Mucosa of stomach (tissue), 1 donor: ENCODE data around the gene LRRC37A.
"Not testable (repeated sequence)": the region's sequence is repeated elsewhere in the genome, so short reads cannot be mapped to it uniquely, and the experiment has no call there.

Source experiments
- H3K27me3 ChIP-seq: one replicate; pipeline ENCODE4 v1.7.0; 2013; ENCODE audit warnings: mild to moderate bottlenecking, low read length; ENCODE audit not compliant: control insufficient read depth, insufficient read depth
- H3K36me3 ChIP-seq: one replicate; pipeline ENCODE4 v1.7.0; 2013; ENCODE audit warnings: low read length; ENCODE audit not compliant: control insufficient read depth, insufficient read depth
- H3K4me1 ChIP-seq: one replicate; pipeline ENCODE4 v1.7.0; 2013; ENCODE audit warnings: mild to moderate bottlenecking, low read length; ENCODE audit not compliant: control insufficient read depth, insufficient read depth
- H3K4me3 ChIP-seq: one replicate; pipeline ENCODE4 v1.7.0; 2013; ENCODE audit warnings: low read length
- H3K9ac ChIP-seq: one replicate; pipeline ENCODE4 v1.7.0; 2013; ENCODE audit warnings: mild to moderate bottlenecking, low read length, moderate library complexity
- H3K9me3 ChIP-seq: one replicate; pipeline ENCODE4 v1.7.0; 2013; ENCODE audit warnings: mild to moderate bottlenecking, low read length, moderate library complexity; ENCODE audit not compliant: control insufficient read depth
- donor health status: Pancreatic carcinoma.

Gene LRRC37A

DNA sequence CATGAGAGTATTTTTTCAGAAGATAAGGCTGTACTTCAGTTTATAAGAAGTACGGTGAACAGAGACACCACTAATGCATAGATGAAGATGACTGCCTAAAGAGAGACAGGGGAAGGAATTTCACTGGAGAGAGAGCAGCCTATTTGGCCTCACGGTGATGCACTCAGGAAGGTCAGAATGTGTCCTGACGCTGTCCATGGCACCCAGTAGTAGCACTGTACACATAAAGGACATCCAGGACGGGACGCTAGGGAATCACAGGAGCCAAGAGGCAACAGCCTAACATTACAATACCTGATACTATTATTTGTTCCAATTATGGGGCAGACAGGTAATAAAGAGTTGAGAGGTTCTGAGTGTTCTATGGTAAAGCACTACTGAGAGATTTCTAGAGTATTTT, 24.9 kb upstream of the LRRC37A start:
- Histone ChIP-seq H3K4me1 (peaks cover 22% of the 10 kb centered on the region), H3K36me3 (no peaks in the 10 kb centered on the region), H3K9me3 (no peaks in the 10 kb centered on the region), H3K9ac (no peak overlapping the region), H3K27me3 (peaks cover 3% of the 10 kb centered on the region), H3K4me3 (no peak overlapping the region)

DNA sequence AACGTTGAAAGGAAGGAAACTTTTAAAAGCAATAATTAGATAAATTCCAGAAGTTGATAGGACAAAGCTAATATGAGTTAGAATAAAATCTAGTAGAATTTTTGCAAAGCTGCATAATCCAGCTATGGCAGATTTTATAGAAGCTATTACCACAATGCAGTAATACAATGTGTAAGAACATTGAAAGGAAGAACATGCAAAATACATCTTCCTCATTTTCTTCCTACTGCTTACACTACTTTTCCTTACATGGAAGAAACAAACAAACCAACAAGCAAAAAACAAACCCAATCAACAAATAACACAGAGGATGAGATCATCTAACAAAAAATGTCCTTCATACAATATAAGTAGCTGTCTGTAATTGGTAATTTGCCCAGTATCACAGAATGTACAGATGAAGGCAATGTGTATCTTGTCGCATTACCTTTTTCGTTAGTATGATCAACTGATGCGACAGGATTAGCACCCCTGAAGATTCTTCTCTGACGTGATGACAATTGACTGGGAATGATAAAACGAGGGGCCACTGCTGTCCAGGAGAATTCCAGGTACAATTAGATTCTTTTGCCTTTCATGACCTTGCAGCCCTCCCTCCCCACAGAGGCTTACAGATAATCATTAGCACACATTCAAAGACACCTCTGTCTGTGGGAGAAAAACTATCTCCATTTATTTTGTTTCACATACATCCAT, 21.2 kb upstream of the LRRC37A start:
- no peaks in the 10 kb centered on the region for H3K27me3 ChIP-seq
- H3K9me3 ChIP-seq = no peaks in the 10 kb centered on the region
- H3K4me3 ChIP-seq = no peak overlapping the region
- H3K9ac ChIP-seq = no peak overlapping the region
- H3K4me1 ChIP-seq = peaks cover 11% of the 10 kb centered on the region
- no peaks in the 10 kb centered on the region for H3K36me3 ChIP-seq

DNA sequence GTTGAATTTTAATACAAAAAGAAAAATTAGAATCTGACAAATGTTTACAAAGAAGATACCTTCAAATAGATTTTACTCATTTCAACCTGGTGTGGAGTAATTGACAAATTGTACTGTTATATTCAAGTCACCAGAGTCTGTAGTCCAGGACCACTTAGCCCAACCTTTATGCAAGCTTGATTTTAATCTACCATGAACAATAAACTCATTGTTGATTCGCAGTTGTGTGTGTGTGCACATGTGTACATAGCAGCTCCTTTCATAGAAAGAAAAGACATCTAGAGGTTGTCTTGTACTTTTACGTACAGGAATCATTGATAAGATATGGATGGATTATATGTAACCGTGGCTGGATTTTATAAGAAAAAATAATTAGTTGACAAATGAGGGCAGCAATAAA, 20.7 kb upstream of the LRRC37A start:
- Histone ChIP-seq H3K9ac (no peak overlapping the region), H3K4me1 (peaks cover 11% of the 10 kb centered on the region), H3K27me3 (no peaks in the 10 kb centered on the region), H3K9me3 (no peaks in the 10 kb centered on the region), H3K4me3 (no peak overlapping the region), H3K36me3 (no peaks in the 10 kb centered on the region)

DNA sequence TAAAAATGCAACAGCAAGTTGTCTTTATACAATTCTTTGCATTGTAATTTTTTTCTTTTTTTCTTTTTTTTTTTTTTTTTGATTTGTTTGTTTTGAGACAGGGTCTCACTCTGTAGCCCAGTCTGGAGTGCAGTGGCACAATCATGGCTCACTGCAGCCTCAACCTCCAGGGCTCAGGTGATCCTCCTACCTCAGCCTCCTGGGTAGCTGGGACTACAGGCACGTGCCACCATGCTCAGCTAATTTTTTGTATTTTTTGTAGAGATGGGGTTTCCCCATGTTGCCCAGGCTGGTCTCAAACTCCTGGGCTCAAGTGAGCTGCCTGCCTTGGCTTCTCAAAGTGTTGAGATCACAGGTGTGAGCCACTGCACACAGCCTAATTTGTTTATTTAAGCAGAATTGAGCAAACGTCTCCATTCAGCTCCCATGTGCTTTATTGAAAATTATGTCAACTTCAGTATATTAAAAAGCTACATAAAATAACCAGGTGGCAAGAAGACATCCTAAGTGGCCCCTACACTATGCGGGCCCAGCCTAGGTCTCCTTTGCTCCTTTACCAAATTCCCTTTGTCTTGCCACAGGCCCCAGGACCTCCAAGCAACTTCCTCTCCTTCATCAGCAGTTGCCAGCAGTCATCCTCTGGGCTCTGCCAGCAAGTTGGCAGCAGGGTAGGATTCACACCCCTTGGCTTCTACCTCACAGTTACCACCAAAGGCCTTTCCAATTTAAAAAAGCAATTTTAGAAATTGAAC, 18.0 kb upstream of the LRRC37A start:
- H3K4me3 ChIP-seq, H3K27me3 ChIP-seq, H3K36me3 ChIP-seq, H3K9me3 ChIP-seq, H3K9ac ChIP-seq: not testable (repeated sequence)
- peaks cover 13% of the 10 kb centered on the region for H3K4me1 ChIP-seq

DNA sequence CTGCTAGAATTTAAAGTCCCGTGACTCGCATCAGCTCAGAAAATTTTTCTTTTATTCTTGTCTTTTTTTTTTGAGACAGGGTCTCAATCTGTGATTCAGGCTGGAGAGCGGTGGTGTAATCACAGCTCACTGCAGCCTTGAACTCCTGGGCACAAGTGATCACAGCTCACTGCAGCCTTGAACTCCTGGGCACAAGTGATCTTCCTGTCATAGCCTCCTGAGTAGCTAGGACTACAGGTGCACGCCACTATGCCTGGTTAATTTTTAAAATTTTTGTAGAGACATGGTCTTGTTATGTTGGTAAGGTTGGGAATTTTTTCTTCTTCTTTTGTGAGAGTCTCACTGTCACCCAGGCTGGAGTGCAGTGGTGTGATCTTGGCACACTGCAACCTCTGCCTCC, 13.6 kb upstream of the LRRC37A start:
- H3K4me3 ChIP-seq, H3K36me3 ChIP-seq, H3K27me3 ChIP-seq: not testable (repeated sequence)

DNA sequence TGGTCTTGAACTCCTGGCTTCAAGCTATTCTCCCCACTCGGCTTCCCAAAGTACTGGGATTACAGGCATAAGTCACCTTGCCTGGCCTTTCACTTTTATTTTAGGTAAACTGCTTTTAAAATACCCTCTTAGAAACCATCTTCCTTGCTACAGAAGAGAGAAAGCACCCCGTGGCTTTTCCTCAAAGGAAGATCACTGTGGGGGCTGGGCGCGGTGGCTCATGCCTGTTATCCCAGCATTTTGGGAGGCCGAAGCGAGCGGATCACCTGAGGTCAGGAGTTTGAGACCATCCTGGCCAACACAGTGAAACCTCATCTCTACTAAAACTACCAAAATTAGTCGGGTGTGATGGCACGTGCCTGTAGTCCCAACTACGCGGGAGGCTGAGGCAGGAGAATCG, 12.3 kb upstream of the LRRC37A start:
- not testable (repeated sequence) for H3K27me3 ChIP-seq, H3K9me3 ChIP-seq, H3K4me3 ChIP-seq, H3K9ac ChIP-seq, H3K36me3 ChIP-seq
- peaks cover 24% of the 10 kb centered on the region for H3K4me1 ChIP-seq

More for the DNA sequence above, 13.6 kb upstream of the LRRC37A start:
- not testable (repeated sequence) for H3K9me3 ChIP-seq, H3K9ac ChIP-seq
- peaks cover 22% of the 10 kb centered on the region for H3K4me1 ChIP-seq

DNA sequence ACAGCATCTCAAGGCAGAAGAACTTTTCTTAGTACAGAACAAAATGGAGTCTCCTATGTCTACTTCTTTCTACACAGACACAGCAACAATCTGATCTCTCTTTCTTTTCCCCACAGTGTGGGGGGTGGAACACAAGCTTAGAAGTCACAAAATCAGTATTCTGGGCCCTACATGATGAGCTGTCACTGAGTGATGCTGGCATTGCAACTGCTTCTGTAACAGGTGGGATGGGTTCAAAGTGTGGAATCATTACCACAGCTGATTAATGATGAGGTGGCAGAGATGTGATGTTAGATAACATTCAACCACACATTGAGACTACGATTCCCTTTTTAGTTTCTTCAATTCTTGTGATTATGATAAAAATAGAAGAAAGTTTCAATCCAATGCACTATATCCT, 10.5 kb upstream of the LRRC37A start:
- not testable (repeated sequence) for H3K4me3 ChIP-seq, H3K9ac ChIP-seq, H3K36me3 ChIP-seq, H3K9me3 ChIP-seq, H3K27me3 ChIP-seq
- peaks cover 23% of the 10 kb centered on the region for H3K4me1 ChIP-seq

DNA sequence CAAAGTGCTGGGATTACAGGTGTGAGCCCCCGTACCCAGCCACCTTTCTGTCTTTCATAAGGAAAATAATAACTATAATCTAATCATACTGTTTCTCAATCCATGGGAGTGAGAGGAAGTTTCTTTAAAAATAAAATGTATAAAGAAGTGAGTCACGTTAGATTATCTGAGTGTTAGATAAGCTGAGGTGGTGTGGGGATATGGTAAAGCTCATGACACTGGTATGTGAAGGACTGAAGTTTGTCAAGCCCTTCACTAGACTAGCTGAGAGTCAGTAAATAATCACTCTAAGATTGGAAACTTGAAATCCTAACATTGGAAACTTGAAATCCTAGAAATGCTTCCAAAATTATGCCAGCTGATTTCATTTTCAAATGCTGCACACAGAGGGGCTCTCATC, 9.4 kb upstream of the LRRC37A start:
- H3K4me1 ChIP-seq = peaks cover 16% of the 10 kb centered on the region
- H3K9me3 ChIP-seq, H3K36me3 ChIP-seq, H3K27me3 ChIP-seq, H3K4me3 ChIP-seq, H3K9ac ChIP-seq: not testable (repeated sequence)

DNA sequence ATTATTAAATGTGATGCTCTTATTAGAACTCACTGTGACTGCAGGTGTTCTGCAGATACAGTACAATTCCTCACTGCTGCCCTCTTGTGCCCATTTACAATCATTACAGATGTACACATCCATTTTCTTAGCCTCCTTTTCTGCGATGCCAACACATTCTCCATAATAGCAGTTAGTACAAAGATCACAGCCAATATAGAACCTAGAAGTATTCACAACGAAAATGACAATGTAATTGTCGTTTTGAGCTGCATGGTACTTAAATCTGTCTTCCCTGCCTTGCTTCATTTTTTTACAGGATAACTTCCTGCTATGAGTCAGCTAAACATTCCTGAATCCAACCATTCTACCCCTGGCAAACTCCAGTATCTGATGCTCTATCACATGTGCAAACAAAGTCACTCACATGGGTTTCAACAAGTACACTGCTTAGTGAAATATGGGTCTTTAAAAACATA, 8.1 kb upstream of the LRRC37A start:
- H3K9me3 ChIP-seq, H3K4me3 ChIP-seq, H3K27me3 ChIP-seq, H3K36me3 ChIP-seq, H3K9ac ChIP-seq: not testable (repeated sequence)
- H3K4me1 ChIP-seq = peaks cover 16% of the 10 kb centered on the region

DNA sequence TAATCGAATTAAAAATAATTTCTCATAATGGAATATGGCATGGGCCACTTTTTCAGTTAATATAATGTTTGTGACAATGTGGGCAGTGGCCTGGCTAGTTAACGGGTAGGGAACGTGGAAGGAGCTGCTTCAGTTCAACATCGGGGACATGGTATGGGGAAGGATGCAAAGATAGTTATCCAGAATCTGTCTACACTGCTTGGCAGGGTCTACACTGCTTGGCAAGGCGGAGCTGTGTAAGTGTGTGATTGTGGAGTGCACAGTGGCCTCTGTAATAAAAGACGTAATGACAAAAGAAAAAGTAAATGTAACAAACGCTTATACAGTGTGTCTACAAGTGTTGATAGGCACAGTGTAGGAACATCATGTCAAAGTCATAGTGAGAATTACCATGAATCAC, 7.3 kb upstream of the LRRC37A start:
- not testable (repeated sequence) for H3K36me3 ChIP-seq, H3K9ac ChIP-seq, H3K4me3 ChIP-seq, H3K9me3 ChIP-seq, H3K27me3 ChIP-seq
- peaks cover 16% of the 10 kb centered on the region for H3K4me1 ChIP-seq

DNA sequence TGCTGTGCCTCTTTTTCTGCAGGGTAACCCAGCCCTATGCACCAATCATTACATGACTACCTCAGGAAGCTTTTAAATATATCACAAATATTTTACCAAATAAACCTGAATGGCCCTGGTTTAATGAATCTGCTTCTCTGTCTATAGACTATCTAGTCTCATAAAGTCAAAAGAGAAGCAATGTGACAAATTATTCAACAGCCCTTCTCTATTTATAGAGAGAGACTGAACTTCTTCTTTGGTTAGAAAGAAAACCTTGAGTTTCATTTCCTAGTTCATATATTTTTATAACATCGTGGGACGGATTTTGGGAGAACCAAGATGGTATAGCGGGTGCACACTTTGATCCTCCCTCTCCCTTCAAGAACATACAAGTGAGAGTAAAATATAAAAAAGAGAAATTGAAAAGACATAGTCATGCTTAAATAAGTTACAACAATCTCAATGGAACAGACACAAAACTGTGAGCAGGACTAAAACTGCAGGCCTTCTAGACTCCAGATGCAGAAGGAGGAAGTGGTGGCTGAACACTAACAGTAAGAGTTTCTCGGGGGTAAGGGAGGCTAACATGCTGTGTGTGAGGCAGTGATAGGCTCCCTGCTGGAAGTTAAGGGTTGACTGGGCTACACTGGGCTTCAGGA, 3.9 kb upstream of the LRRC37A start:
- H3K4me3 ChIP-seq, H3K27me3 ChIP-seq: not testable (repeated sequence)

DNA sequence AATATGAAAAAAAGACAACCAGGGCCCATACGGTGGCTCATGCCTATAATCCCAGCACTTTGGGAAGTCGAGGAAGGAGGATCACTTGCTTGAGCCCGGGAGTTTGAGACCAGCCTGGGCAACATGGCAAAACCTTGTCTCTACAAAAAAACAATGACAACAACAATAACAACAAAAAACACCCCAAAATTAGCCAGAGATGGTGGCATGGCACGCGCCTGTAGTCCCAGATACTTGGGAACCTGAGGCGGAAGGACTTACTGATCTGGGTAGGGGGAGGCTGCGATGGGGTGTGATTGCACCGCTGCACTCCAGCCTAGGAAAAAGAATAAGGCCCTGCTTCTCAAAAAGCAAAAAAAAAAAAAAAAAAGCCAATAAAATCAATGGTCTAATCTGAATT, 3.3 kb upstream of the LRRC37A start:
- not testable (repeated sequence) for H3K27me3 ChIP-seq, H3K9ac ChIP-seq, H3K36me3 ChIP-seq

More for the DNA sequence above, 3.9 kb upstream of the LRRC37A start:
- H3K4me1 ChIP-seq, H3K36me3 ChIP-seq, H3K9me3 ChIP-seq, H3K9ac ChIP-seq: not testable (repeated sequence)

More for the DNA sequence above, 3.3 kb upstream of the LRRC37A start:
- H3K9me3 ChIP-seq, H3K4me1 ChIP-seq, H3K4me3 ChIP-seq: not testable (repeated sequence)
